Keratinocyte (primary cell): ENCODE results near the gene PRKN. TPM values are rescaled to one million over a fixed set of nuclear protein-coding genes. Genes with fewer than 3 reads are reported as not detected.
A peak's percentile ranks its signal among the peaks of the same experiment; 100 is the strongest.

Experiments
- DNase-seq: peaks from one replicate; pipeline ENCODE4 v3.0.0-alpha.2; 2011; ENCODE audit warnings: low read depth, missing footprints, low spot score
- FAIRE-seq: peaks from 2 replicates; lab custom pipeline; 2011; peaks lifted over from hg19 to GRCh38; lab: Jason Lieb, UNC
- H2AFZ ChIP-seq: 2 replicates; pipeline ENCODE4 v1.6.0; 2012; ENCODE audit warnings: low read length, control low read depth, inconsistent platforms; ENCODE audit not compliant: control insufficient read depth
- H3K27ac ChIP-seq: 2 replicates; pipeline ENCODE4 v1.5.1; 2011; ENCODE audit warnings: low read length; ENCODE audit not compliant: control insufficient read depth, insufficient read depth
- H3K27me3 ChIP-seq: 3 replicates; pipeline ENCODE4 v1.6.0; 2011; ENCODE audit warnings: low read length; ENCODE audit not compliant: control insufficient read depth, insufficient read depth; ENCODE audit errors: extremely low read depth
- H3K36me3 ChIP-seq, 2 experiments: 2 replicates in 1 of 2; 3 replicates in 1 of 2; pipeline ENCODE4 v1.5.1; 2011; ENCODE audit warnings: low read length in 2 of 2, mild to moderate bottlenecking in 1 of 2; ENCODE audit not compliant: control insufficient read depth in 2 of 2, insufficient read depth in 2 of 2; ENCODE audit errors: extremely low read depth in 1 of 2
- H3K4me1 ChIP-seq: 3 replicates; pipeline ENCODE4 v1.5.1; 2011; ENCODE audit warnings: low read length; ENCODE audit not compliant: control insufficient read depth, insufficient read depth; ENCODE audit errors: extremely low read depth
- H3K4me2 ChIP-seq: 3 replicates; pipeline ENCODE4 v1.6.0; 2011; ENCODE audit warnings: low read depth, low read length; ENCODE audit not compliant: control insufficient read depth, insufficient read depth; ENCODE audit errors: extremely low read depth
- H3K4me3 ChIP-seq, 3 experiments: fragments of 200-600 bp in 1 of 3; sonication (generic) in 1 of 3; 2 replicates in 2 of 3; 3 replicates in 1 of 3; pipeline ENCODE4 v1.5.1; 2011 to 2016; ENCODE audit warnings: low read length in 3 of 3, mild to moderate bottlenecking in 3 of 3, control low read depth in 2 of 3, inconsistent platforms in 1 of 3, low read depth in 1 of 3, mixed read lengths in 1 of 3, mixed run types in 1 of 3, moderate library complexity in 1 of 3; ENCODE audit not compliant: control insufficient read depth in 2 of 3, insufficient read depth in 2 of 3; ENCODE audit errors: extremely low read depth in 1 of 3
- H3K79me2 ChIP-seq: 2 replicates; pipeline ENCODE4 v1.6.0; 2012; ENCODE audit warnings: low read length; ENCODE audit not compliant: control insufficient read depth, insufficient read depth
- H3K9ac ChIP-seq: 3 replicates; pipeline ENCODE4 v1.6.0; 2011; ENCODE audit warnings: low read length; ENCODE audit not compliant: control insufficient read depth, insufficient read depth; ENCODE audit errors: extremely low read depth
- H3K9me1 ChIP-seq: 3 replicates; pipeline ENCODE4 v1.6.0; 2011; ENCODE audit warnings: low read length; ENCODE audit not compliant: control insufficient read depth, insufficient read depth; ENCODE audit errors: extremely low read depth
- H3K9me3 ChIP-seq: 2 replicates; pipeline ENCODE4 v1.5.1; 2012; ENCODE audit warnings: low read depth, low read length; ENCODE audit not compliant: control insufficient read depth
- H4K20me1 ChIP-seq: 3 replicates; pipeline ENCODE4 v1.6.0; 2011; ENCODE audit warnings: low read length; ENCODE audit not compliant: control insufficient read depth, insufficient read depth; ENCODE audit errors: extremely low read depth
- EZH2 ChIP-seq: IDR thresholded peaks from one replicate; pipeline ENCODE4 v1.6.1; 2012; ENCODE audit warnings: inconsistent platforms, mild to moderate bottlenecking, low read length, moderate library complexity
- dilution Hi-C: fragments of 300-500 bp; cut with MboI; formaldehyde crosslinking; loops from one replicate; pipeline ENCODE4 v1.7.0; 2020; ENCODE audit warnings: low sequenced_read_pairs; ENCODE audit not compliant: extremely low pct_ligation_motif_present
- polyA plus RNA-seq, 5 experiments: library from polyadenylated mRNA; depleted of rRNA in 3 of 5; stranded (reverse) in 3 of 5; stranded (forward) in 1 of 5; unstranded in 1 of 5; fragments of >200 nt; gene quantifications; 1 replicate in 1 of 5; 2 replicates in 3 of 5; 3 replicates in 1 of 5; pipeline versions ENCODE4 v1.2.1 to v1.2.3, GENCODE V29; 2011 to 2012; ENCODE audit warnings: missing spikeins in 2 of 5, low read depth in 1 of 5, low replicate concordance in 1 of 5
- TF ChIP-seq, protein P1 (sequence below), 3 experiments: IDR thresholded peaks in 1 of 3; conservative IDR thresholded peaks in 1 of 3; optimal IDR thresholded peaks in 1 of 3; 2 replicates in 2 of 3; 3 replicates in 1 of 3; pipeline versions ENCODE3 to v1.5.1; 2011; ENCODE audit warnings: low read length in 3 of 3, mild to moderate bottlenecking in 3 of 3, moderate library complexity in 2 of 3, control low read depth in 1 of 3, inconsistent platforms in 1 of 3; ENCODE audit not compliant: insufficient read depth in 2 of 3; ENCODE audit errors: extremely low read depth in 1 of 3

Gene PRKN
- polyA plus RNA-seq, 1 donor (not counting 4 experiments of a cell fraction or from before 2014, with no cell fraction given): 0.67 TPM

GRCh38 chr6:161445021-161445799 lies 1282.4 kb downstream of the PRKN start:
- H3K79me2 ChIP-seq: no peaks in the 10 kb centered on the region
- H3K9me3 ChIP-seq: no peaks in the 10 kb centered on the region
- no peaks in the 10 kb centered on the region for H3K27me3 ChIP-seq
- FAIRE-seq (no peak), DNase-seq (no peak)
- H3K4me1 ChIP-seq: peaks cover 2% of the 10 kb centered on the region
- no peaks in the 10 kb centered on the region for H3K9me1 ChIP-seq
- H3K36me3 ChIP-seq: no peaks in the 10 kb centered on the region
- dilution Hi-C loops: no loop called here
- no peak overlapping the region for H3K27ac ChIP-seq
- H3K9ac ChIP-seq: no peak overlapping the region
- H4K20me1 ChIP-seq: no peaks in the 10 kb centered on the region
- no peak overlapping the region for H2AFZ ChIP-seq
- H3K4me2 ChIP-seq: no peak overlapping the region
- no peak overlapping the region for H3K4me3 ChIP-seq
- TF ChIP-seq, protein P1, sequence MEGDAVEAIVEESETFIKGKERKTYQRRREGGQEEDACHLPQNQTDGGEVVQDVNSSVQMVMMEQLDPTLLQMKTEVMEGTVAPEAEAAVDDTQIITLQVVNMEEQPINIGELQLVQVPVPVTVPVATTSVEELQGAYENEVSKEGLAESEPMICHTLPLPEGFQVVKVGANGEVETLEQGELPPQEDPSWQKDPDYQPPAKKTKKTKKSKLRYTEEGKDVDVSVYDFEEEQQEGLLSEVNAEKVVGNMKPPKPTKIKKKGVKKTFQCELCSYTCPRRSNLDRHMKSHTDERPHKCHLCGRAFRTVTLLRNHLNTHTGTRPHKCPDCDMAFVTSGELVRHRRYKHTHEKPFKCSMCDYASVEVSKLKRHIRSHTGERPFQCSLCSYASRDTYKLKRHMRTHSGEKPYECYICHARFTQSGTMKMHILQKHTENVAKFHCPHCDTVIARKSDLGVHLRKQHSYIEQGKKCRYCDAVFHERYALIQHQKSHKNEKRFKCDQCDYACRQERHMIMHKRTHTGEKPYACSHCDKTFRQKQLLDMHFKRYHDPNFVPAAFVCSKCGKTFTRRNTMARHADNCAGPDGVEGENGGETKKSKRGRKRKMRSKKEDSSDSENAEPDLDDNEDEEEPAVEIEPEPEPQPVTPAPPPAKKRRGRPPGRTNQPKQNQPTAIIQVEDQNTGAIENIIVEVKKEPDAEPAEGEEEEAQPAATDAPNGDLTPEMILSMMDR (optimal IDR thresholded peaks at IDR 0.05 in 1 of 3, IDR thresholded peaks at IDR 0.05 in 1 of 3, conservative IDR thresholded peaks at IDR 0.05 in 1 of 3; ENCODE audit: extremely low read depth in 1 of 3, insufficient read depth in 2 of 3, low read length in 3 of 3): no peak
- no peak for TF ChIP-seq EZH2

DNA sequence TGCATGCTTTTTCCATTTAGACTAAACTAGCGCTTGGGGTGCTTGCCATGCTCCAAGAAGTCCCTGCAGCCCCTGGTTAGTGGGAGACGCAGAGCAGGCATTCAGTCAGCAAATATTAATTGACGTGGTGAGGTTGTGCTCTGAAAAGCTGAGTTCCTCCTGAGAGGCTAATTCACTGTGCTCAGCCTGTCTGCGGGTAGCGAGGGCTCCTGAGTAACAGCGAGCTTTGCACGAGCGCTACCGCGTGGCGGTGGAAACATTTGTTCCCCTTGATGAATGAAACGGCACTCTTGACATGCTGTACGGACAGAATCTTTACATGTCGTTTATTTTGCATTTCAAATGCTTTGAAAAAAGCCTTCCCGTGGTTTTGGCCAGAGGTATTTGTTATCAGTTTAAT lies 1283.1 kb downstream of the PRKN start:
- H3K27me3 ChIP-seq: no peaks in the 10 kb centered on the region
- no peaks in the 10 kb centered on the region for H3K79me2 ChIP-seq
- peaks cover 2% of the 10 kb centered on the region for H3K4me1 ChIP-seq
- DNase-seq (no peak), FAIRE-seq (no peak)
- no peaks in the 10 kb centered on the region for H3K9me3 ChIP-seq
- no peaks in the 10 kb centered on the region for H3K36me3 ChIP-seq
- TF ChIP-seq, protein P1 (optimal IDR thresholded peaks at IDR 0.05 in 1 of 3, IDR thresholded peaks at IDR 0.05 in 1 of 3, conservative IDR thresholded peaks at IDR 0.05 in 1 of 3; ENCODE audit: extremely low read depth in 1 of 3, insufficient read depth in 2 of 3, low read length in 3 of 3): peak in 1 of 3 experiments; percentile 53
- TF ChIP-seq EZH2: no peak
- dilution Hi-C loops: no loop called here
- peak overlapping the region; percentile 38 for H2AFZ ChIP-seq
- peak overlapping the region in 1 of 3 experiments; percentile 11 for H3K4me3 ChIP-seq
- H3K27ac ChIP-seq: no peak overlapping the region
- H3K9me1 ChIP-seq: no peaks in the 10 kb centered on the region
- H3K4me2 ChIP-seq: peak overlapping the region; percentile 30
- no peak overlapping the region for H3K9ac ChIP-seq
- H4K20me1 ChIP-seq: no peaks in the 10 kb centered on the region
